ENCODE data around the gene ELAVL1. TPM values are rescaled to one million over a fixed set of nuclear protein-coding genes. Genes with fewer than 3 reads are reported as not detected.

The ELAVL1 gene
- total RNA-seq, 4 donors from 2014 or later = 14.1 to 71.7 (median 39.3) TPM

GRCh38 chr19:8021374-8021773 is 15.9 kb upstream of the ELAVL1 start:
- H3K27ac ChIP-seq = no peak overlapping the region
- TF ChIP-seq CTCF (IDR thresholded peaks at IDR 0.05) = no peak
- no peak for TF ChIP-seq POLR2A (IDR thresholded peaks at IDR 0.05)
- no peaks in the 10 kb centered on the region for H3K4me1 ChIP-seq
- intact Hi-C loops (cut with DNase I; ENCODE audit: low total_unique reads) = no loop called here
- no peaks in the 10 kb centered on the region for H3K27me3 ChIP-seq
- no peak for DNase-seq
- no peak overlapping the region for H3K4me3 ChIP-seq
- H3K36me3 ChIP-seq = no peaks in the 10 kb centered on the region
- H3K9me3 ChIP-seq = no peaks in the 10 kb centered on the region

GRCh38 chr19:8020681-8021080 is 15.2 kb upstream of the ELAVL1 start:
- Histone ChIP-seq H3K4me1 (no peaks in the 10 kb centered on the region), H3K27ac (no peak overlapping the region), H3K27me3 (no peaks in the 10 kb centered on the region), H3K9me3 (no peaks in the 10 kb centered on the region), H3K4me3 (no peak overlapping the region), H3K36me3 (no peaks in the 10 kb centered on the region)
- intact Hi-C loops (cut with DNase I; ENCODE audit: low total_unique reads) = no loop called here
- TF ChIP-seq POLR2A (IDR thresholded peaks at IDR 0.05) (no peak), CTCF (IDR thresholded peaks at IDR 0.05) (no peak)
- DNase-seq = no peak

- intact Hi-C loops (cut with DNase I; ENCODE audit: low total_unique reads) = no loop called here
These were observed 12.4 kb upstream of the ELAVL1 start for GRCh38 chr19:8017808-8018207.

GRCh38 chr19:8004723-8005513 is 523 bp downstream of the ELAVL1 start:
- Histone ChIP-seq H3K27ac (peak overlapping the region; percentile 60 to 86), H3K4me3 (peak overlapping the region; percentile 83 to 87), H3K27me3 (no peaks in the 10 kb centered on the region), H3K4me1 (peaks cover 4 to 21% of the 10 kb centered on the region in 2 donors), H3K9me3 (no peaks in the 10 kb centered on the region), H3K36me3 (no peaks in the 10 kb centered on the region)
- TF ChIP-seq POLR2A (IDR thresholded peaks at IDR 0.05) (no peak), CTCF (IDR thresholded peaks at IDR 0.05) (no peak)
- no peak for DNase-seq
- intact Hi-C loops (cut with DNase I; ENCODE audit: low total_unique reads) = loop anchor here (5.0 kb wide), 1 partner anchor 63 kb away; the partner anchor contains the start of gene TIMM44

More at GRCh38 chr19:8017808-8018207, 12.4 kb upstream of the ELAVL1 start:
- Histone ChIP-seq H3K27me3 (no peaks in the 10 kb centered on the region), H3K27ac (no peak overlapping the region), H3K9me3 (no peaks in the 10 kb centered on the region), H3K4me1 (no peaks in the 10 kb centered on the region), H3K36me3 (no peaks in the 10 kb centered on the region), H3K4me3 (no peak overlapping the region)
- TF ChIP-seq CTCF (IDR thresholded peaks at IDR 0.05) (no peak), POLR2A (IDR thresholded peaks at IDR 0.05) (no peak)
- DNase-seq = no peak

GRCh38 chr19:8004001-8004400 is 1.4 kb downstream of the ELAVL1 start:
- H3K4me3 ChIP-seq = peak overlapping the region; percentile 83 to 87
- intact Hi-C loops (cut with DNase I; ENCODE audit: low total_unique reads) = loop anchor here (5.0 kb wide), 1 partner anchor 62 kb away; the partner anchor contains the start of gene TIMM44
- H3K9me3 ChIP-seq = no peaks in the 10 kb centered on the region
- H3K27ac ChIP-seq = no peak overlapping the region
- H3K27me3 ChIP-seq = no peaks in the 10 kb centered on the region
- DNase-seq = no peak
- H3K4me1 ChIP-seq = peaks cover 4 to 21% of the 10 kb centered on the region in 2 donors
- no peaks in the 10 kb centered on the region for H3K36me3 ChIP-seq
- no peak for TF ChIP-seq CTCF (IDR thresholded peaks at IDR 0.05)
- no peak for TF ChIP-seq POLR2A (IDR thresholded peaks at IDR 0.05)
